GM21737 (cell line): ENCODE results near the gene S100A7.
"Not testable (repeated sequence)": the region's sequence is repeated elsewhere in the genome, so short reads cannot be mapped to it uniquely, and the experiment has no call there.

ENCODE experiments used
- ATAC-seq: cut with Tn5 transposase; IDR thresholded peaks from one replicate; pipeline ENCODE4 v1.9.1; 2021; ENCODE audit warnings: mild to moderate bottlenecking, moderate library complexity; ENCODE audit not compliant: unreplicated experiment

The S100A7 gene

GRCh38 chr1:153478047-153478691 lies 17.7 kb upstream of the S100A7 start:
- no peak for ATAC-seq

GRCh38 chr1:153476491-153477093 lies 16.1 kb upstream of the S100A7 start:
- ATAC-seq: no peak

- ATAC-seq: no peak
Observed at GRCh38 chr1:153475282-153475681, 14.8 kb upstream of the S100A7 start.

DNA sequence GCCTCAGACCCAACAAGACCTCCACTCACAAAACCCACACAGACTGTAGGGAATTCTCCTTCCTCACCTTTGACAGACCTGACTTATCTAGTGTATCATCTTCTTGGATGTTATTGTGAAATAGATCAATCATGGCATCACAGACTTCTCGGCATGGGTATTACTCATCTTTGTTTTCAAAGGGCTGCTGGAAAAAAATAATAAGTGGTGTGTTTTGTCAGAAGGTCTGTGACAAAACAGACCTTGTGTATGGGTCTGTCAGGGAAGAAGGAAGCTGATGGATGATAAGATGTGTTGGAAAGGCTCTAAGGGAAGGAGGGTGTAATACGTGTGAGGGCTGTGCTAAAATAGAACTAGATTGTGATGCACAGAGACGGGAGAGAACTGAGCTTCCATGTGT lies 13.9 kb upstream of the S100A7 start:
- ATAC-seq: no peak

- ATAC-seq: no peak
Observed at GRCh38 chr1:153470707-153471106, 10.3 kb upstream of the S100A7 start.

DNA sequence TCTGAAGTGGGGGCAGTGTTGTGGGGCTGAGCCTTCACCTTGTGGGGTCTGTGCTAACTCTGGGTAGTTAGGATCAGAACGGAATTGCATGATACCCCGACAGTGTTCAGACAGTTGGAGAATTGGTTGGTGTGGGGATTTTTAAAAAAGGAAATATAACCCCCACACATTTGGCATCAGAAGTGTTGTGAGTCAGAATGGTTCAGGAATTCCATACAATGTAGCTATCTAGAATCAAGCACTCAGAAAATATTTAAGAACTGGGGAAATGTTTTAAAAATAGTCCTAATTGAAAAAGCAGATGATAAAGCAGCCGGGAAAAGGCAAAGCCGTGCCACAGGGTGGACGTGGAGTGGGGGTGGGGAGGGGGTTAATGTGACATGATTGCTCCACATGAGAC lies 6.5 kb upstream of the S100A7 start:
- ATAC-seq: no peak

GRCh38 chr1:153465811-153466636 lies 5.6 kb upstream of the S100A7 start:
- no peak for ATAC-seq

DNA sequence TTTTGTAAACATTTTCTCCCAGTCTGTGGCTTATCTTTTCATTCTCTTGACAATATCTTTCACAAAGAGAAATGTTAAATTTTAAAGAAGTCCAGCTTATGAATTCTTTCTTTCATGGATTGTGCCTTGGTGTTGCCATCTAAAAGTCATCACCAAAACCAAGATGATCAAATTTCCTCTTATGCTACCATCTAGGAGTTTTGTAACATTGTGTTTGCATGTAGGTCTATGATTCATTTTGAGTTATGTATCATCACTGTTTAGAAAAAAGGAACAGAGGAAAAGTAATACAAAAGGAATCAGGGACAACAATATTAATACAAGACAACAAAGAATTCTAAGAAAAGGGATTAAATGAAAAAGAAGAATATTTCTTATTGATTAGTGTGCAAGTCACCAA lies 2.3 kb upstream of the S100A7 start:
- not testable (repeated sequence) for ATAC-seq

GRCh38 chr1:153459655-153460054 lies 796 bp downstream of the S100A7 start:
- no peak for ATAC-seq

- ATAC-seq: no peak
Observed at GRCh38 chr1:153456396-153456795, 4.1 kb downstream of the S100A7 start.

DNA sequence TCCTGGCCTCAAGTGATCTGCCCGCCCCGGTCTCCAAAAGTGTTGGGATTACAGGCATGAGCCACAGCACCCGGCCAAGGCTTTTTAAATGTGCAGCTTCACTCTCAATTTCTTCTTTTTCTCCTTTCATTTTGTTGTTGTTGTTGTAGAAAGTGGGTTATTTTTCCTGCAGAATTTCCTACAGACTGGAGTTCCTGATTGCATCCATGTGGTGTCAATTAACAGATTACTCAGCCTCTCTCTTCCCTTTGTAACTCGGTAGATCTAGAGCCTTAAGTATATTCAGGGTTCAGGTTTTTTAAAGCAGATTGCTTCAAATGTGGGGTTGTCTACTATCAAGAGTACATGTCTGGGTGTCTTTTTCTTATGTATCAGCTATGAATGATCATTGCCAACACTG lies 11.6 kb downstream of the S100A7 start:
- not testable (repeated sequence) for ATAC-seq

GRCh38 chr1:153447498-153448170 lies 12.8 kb downstream of the S100A7 start:
- no peak for ATAC-seq

- ATAC-seq: no peak
Observed at GRCh38 chr1:153444078-153444477, 16.4 kb downstream of the S100A7 start.

DNA sequence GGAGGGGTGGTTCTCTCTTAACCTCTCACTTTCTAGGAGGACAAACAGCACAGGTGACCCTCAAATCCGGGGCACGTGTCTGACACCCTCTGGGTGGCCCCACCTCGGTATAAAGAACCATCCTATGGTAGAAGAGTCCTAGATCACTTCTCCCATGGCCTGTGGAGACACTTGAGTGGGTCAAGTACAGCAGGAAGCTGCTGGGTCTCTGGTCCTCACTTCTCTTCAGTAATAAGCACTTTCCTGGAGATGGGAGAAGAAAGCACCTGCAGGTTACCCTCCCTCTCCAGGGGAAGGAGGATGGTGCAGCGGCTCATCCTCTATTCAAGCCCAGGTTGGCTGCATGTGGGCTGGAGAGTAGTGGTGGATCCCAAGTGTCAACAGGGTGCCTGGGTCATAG lies 17.0 kb downstream of the S100A7 start:
- ATAC-seq: no peak

DNA sequence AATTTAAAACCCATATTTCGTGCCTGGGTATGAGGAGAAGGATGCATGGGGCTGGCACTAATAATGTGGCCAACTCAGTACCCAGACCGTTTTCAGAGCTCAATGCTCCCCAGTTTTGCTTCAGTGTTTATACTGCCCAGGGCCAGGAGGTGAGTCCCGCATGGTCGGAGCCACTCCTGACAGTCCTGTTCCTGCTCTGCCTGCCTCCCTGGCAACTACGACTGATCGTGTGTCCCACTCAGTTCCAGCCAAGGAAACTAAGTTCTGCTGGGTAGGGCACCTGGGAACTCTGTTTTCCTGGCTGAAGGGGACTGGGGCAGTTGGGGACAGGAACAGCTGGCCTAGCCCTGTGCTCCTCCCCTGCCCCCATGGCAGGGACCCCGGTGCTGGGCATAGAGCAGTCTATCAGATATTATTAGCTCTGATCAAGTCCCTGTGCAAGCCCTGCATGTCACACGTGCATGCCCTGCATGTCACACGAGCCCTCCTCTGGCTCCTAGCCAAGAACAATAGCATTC lies 19.2 kb downstream of the S100A7 start:
- ATAC-seq: no peak

DNA sequence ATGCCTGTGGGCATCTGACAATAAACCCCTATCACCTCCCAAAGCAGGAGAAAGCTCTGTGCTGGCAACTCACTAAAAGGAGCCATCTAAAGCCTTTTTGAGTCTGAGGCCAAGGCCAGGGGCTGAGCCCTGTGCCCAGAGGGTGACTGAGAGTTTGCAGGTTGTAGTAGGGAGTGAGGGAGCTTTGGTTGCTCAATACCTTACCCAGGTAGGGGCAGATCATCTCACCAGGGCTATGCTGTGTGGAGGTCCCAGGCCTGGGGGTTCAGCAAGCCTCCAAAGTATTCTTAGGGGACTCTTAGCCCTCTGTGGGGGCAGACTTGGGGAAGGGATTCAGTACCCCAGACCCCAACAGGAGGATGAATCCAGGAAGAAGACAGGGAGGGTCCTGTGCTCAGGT lies 21.2 kb downstream of the S100A7 start:
- ATAC-seq: no peak

- no peak for ATAC-seq
Observed at GRCh38 chr1:153438599-153438998, 21.9 kb downstream of the S100A7 start.

- ATAC-seq: no peak
Observed at GRCh38 chr1:153437236-153437635, 23.2 kb downstream of the S100A7 start.

GRCh38 chr1:153434746-153435455 lies 25.6 kb downstream of the S100A7 start:
- ATAC-seq: no peak

DNA sequence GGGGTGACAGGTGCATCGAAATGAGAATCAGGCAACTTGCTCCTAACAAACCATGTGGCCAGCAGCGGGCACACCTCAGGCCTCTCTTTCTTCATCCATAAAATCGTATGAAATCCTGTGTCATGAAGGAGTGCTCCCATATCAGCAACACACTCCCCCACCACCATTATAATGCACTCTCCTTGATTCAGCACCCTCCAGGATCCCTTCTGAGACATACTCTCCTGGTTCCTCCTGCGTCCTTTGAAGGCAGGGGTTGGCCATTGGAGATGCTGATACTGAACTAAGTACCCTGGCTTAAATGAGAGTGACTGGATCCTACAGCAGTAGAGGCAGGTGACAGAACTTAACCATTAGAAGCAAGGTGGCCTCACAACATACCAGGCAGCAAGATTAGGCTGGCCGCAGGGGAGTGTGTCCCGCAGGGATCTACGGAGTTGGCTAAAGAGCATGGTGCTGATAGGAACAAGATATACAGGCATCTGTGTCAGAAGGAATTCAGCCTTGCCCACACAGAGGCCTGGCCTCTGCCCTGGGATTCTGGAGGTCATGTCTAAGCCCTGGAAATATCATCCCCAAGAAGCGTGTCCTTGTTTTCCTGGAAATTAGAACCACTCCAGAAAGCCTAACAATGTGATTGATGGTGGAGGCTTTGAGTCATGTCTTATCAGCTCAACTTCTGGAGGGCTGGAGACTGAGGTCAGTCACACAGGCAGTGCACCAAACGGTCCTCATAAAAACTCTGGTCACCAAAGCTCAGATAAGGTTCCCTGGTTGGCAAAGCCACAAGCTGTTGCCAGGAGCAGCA lies 27.4 kb downstream of the S100A7 start:
- no peak for ATAC-seq
